ENCODE measurements around the gene HOXA9.

The HOXA9 gene

GRCh38 chr7:27165089-27165995 is at the start of gene HOXA9:
Gene HOXA9 (minus strand): TSS chr7:27165537. CDS start chr7:27165457, 80 bp downstream.
- DNase-seq = no peak

- DNase-seq = no peak
Measured at GRCh38 chr7:27214239-27214950, 49.1 kb upstream of the HOXA9 start.

GRCh38 chr7:27213433-27214238 is 48.3 kb upstream of the HOXA9 start:
- no peak for DNase-seq

- DNase-seq = no peak
Measured at GRCh38 chr7:27212497-27213432, 47.4 kb upstream of the HOXA9 start.

GRCh38 chr7:27211764-27212204 is 46.4 kb upstream of the HOXA9 start:
- no peak for DNase-seq

GRCh38 chr7:27211084-27211446 is 45.7 kb upstream of the HOXA9 start:
- DNase-seq = no peak

- DNase-seq = no peak
Measured at GRCh38 chr7:27210441-27211083, 45.2 kb upstream of the HOXA9 start.

GRCh38 chr7:27209933-27210440 is 44.6 kb upstream of the HOXA9 start:
- DNase-seq = no peak

GRCh38 chr7:27208998-27209397 is 43.7 kb upstream of the HOXA9 start:
- no peak for DNase-seq

GRCh38 chr7:27207348-27207985 is 42.1 kb upstream of the HOXA9 start:
- no peak for DNase-seq

- no peak for DNase-seq
Measured at GRCh38 chr7:27205325-27206280, 40.3 kb upstream of the HOXA9 start.

GRCh38 chr7:27204851-27205322 is 39.5 kb upstream of the HOXA9 start:
- no peak for DNase-seq

- DNase-seq = no peak
Measured at GRCh38 chr7:27203964-27204594, 38.7 kb upstream of the HOXA9 start.

- no peak for DNase-seq
Measured at GRCh38 chr7:27203365-27203953, 38.1 kb upstream of the HOXA9 start.

GRCh38 chr7:27202862-27203134 is 37.5 kb upstream of the HOXA9 start:
- no peak for DNase-seq

- no peak for DNase-seq
Measured at GRCh38 chr7:27202018-27202861, 36.9 kb upstream of the HOXA9 start.

GRCh38 chr7:27201580-27202017 is 36.3 kb upstream of the HOXA9 start:
- DNase-seq = no peak
